Neural progenitor cell (in vitro differentiated cells): Measurements from ENCODE around the gene SPATA13. TPM values are rescaled to one million over a fixed set of nuclear protein-coding genes. Genes with fewer than 3 reads are reported as not detected.

Experiments
- DNase-seq: peaks from one replicate; pipeline ENCODE4 v3.0.0-alpha.2; 2016; ENCODE audit warnings: low spot score
- H2AFZ ChIP-seq: fragments of 200-600 bp; sonication (generic); replicated peaks from 2 replicates; pipeline ENCODE4 v1.6.1; 2016; ENCODE audit warnings: antibody characterized with exemption
- H3F3A ChIP-seq: fragments of 200-600 bp; sonication (generic); 2 replicates; pipeline ENCODE4 v1.6.1; 2016; ENCODE audit warnings: antibody characterized with exemption, low read depth
- H3K27ac ChIP-seq: fragments of 200-600 bp; sonication (generic); 2 replicates; pipeline ENCODE4 v1.5.1; 2016; ENCODE audit warnings: mild to moderate bottlenecking
- H3K27me3 ChIP-seq: fragments of 200-600 bp; sonication (generic); 2 replicates; pipeline ENCODE4 v1.6.1; 2016; ENCODE audit warnings: mild to moderate bottlenecking, moderate library complexity
- H3K36me3 ChIP-seq: fragments of 200-600 bp; sonication (generic); 2 replicates; pipeline ENCODE4 v1.5.1; 2016
- H3K4me1 ChIP-seq: fragments of 200-600 bp; sonication (generic); 2 replicates; pipeline ENCODE4 v1.6.1; 2016; ENCODE audit warnings: mixed run types
- H3K4me2 ChIP-seq: fragments of 200-600 bp; sonication (generic); 2 replicates; pipeline ENCODE4 v1.6.1; 2016
- H3K4me3 ChIP-seq: fragments of 200-600 bp; sonication (generic); 2 replicates; pipeline ENCODE4 v1.5.1; 2016
- H3K79me2 ChIP-seq: fragments of 200-600 bp; sonication (generic); 2 replicates; pipeline ENCODE4 v1.6.1; 2016; ENCODE audit warnings: low read depth
- H3K9ac ChIP-seq: fragments of 200-600 bp; sonication (generic); 2 replicates; pipeline ENCODE4 v1.6.1; 2016
- H3K9me3 ChIP-seq: fragments of 200-600 bp; sonication (generic); 2 replicates; pipeline ENCODE4 v1.5.1; 2016; ENCODE audit warnings: low read depth
- H4K20me1 ChIP-seq: fragments of 200-600 bp; sonication (generic); 2 replicates; pipeline ENCODE4 v1.6.1; 2016; ENCODE audit warnings: low read depth
- H3K27ac Mint-ChIP-seq: 3 replicates; pipeline ENCODE4 v1.8.0; 2021; ENCODE audit warnings: mixed read lengths
- H3K27me3 Mint-ChIP-seq: 2 replicates; pipeline ENCODE4 v1.8.0; 2022; ENCODE audit warnings: low read depth, mild to moderate bottlenecking, inconsistent platforms, moderate library complexity, mixed read lengths; ENCODE audit not compliant: insufficient read depth
- H3K36me3 Mint-ChIP-seq: 3 replicates; pipeline ENCODE4 v1.8.0; 2021; ENCODE audit warnings: mixed read lengths
- H3K4me1 Mint-ChIP-seq: 3 replicates; pipeline ENCODE4 v1.8.0; 2021; ENCODE audit warnings: mixed read lengths
- H3K4me3 Mint-ChIP-seq: 3 replicates; pipeline ENCODE4 v1.8.0; 2021; ENCODE audit warnings: mild to moderate bottlenecking, moderate library complexity, mixed read lengths
- H3K9me3 Mint-ChIP-seq: 3 replicates; pipeline ENCODE4 v1.8.0; 2020; ENCODE audit warnings: mixed read lengths
- CTCF ChIP-seq: fragments of 200-600 bp; sonication (generic); IDR thresholded peaks from 2 replicates; pipeline ENCODE4 v1.5.1; 2017; ENCODE audit warnings: antibody characterized with exemption, mild to moderate bottlenecking
- EZH2 ChIP-seq: fragments of 200-600 bp; sonication (generic); IDR thresholded peaks from 2 replicates; pipeline ENCODE4 v1.6.1; 2017; ENCODE audit warnings: antibody characterized with exemption, mild to moderate bottlenecking, moderate library complexity
- EZH2phosphoT487 ChIP-seq: fragments of 200-600 bp; sonication (generic); IDR thresholded peaks from 2 replicates; pipeline ENCODE4 v1.6.1; 2017; ENCODE audit warnings: antibody characterized with exemption
- total RNA-seq: library from RNA; depleted of rRNA; stranded (reverse); fragments of >200 nt; gene quantifications from 2 replicates; pipeline ENCODE4 v1.2.3, GENCODE V29; 2015; ENCODE audit warnings: low replicate concordance

SPATA13 gene
- total RNA-seq, 1 donor from 2014 or later = 15.9 TPM

- Histone ChIP-seq H3K4me3 (no peak overlapping the region), H3K9ac (no peak overlapping the region), H3K79me2 (no peaks in the 10 kb centered on the region), H3K4me1 (peaks cover 21% of the 10 kb centered on the region), H3F3A (peaks cover 7% of the 10 kb centered on the region), H3K4me2 (no peak overlapping the region), H3K36me3 (no peaks in the 10 kb centered on the region), H4K20me1 (peaks cover 5% of the 10 kb centered on the region), H3K9me3 (no peaks in the 10 kb centered on the region), H3K27ac (no peak overlapping the region), H2AFZ (no peak overlapping the region), H3K27me3 (no peaks in the 10 kb centered on the region)
- no peaks in the 10 kb centered on the region for H3K9me3 Mint-ChIP-seq
- TF ChIP-seq EZH2 = no peak
- no peak for TF ChIP-seq EZH2phosphoT487
- TF ChIP-seq CTCF = no peak
- H3K4me1 Mint-ChIP-seq = peaks cover 23% of the 10 kb centered on the region
- DNase-seq = no peak
- peaks cover 27% of the 10 kb centered on the region for H3K36me3 Mint-ChIP-seq
- peak overlapping the region; percentile 9 for H3K27ac Mint-ChIP-seq
- no peak overlapping the region for H3K4me3 Mint-ChIP-seq
- H3K27me3 Mint-ChIP-seq = peaks cover 3% of the 10 kb centered on the region
Measured at GRCh38 chr13:24249624-24250023, 89.1 kb downstream of the SPATA13 start.

GRCh38 chr13:24250376-24251057 is 90.0 kb downstream of the SPATA13 start:
- Histone ChIP-seq H3F3A (peaks cover 7% of the 10 kb centered on the region), H3K4me3 (no peak overlapping the region), H3K27me3 (no peaks in the 10 kb centered on the region), H4K20me1 (peaks cover 5% of the 10 kb centered on the region), H3K79me2 (no peaks in the 10 kb centered on the region), H3K4me1 (peaks cover 21% of the 10 kb centered on the region), H3K27ac (no peak overlapping the region), H2AFZ (no peak overlapping the region), H3K4me2 (no peak overlapping the region), H3K36me3 (no peaks in the 10 kb centered on the region), H3K9ac (no peak overlapping the region), H3K9me3 (no peaks in the 10 kb centered on the region)
- no peak for TF ChIP-seq CTCF
- no peak for TF ChIP-seq EZH2phosphoT487
- no peak for TF ChIP-seq EZH2
- Mint-ChIP-seq H3K27ac (peak overlapping the region; percentile 77), H3K9me3 (no peaks in the 10 kb centered on the region), H3K4me3 (no peak overlapping the region), H3K27me3 (peaks cover 3% of the 10 kb centered on the region), H3K4me1 (peaks cover 23% of the 10 kb centered on the region), H3K36me3 (peaks cover 33% of the 10 kb centered on the region)
- DNase-seq = peak; percentile 46

GRCh38 chr13:24251525-24251924 is 91.0 kb downstream of the SPATA13 start:
- H3K79me2 ChIP-seq = no peaks in the 10 kb centered on the region
- Mint-ChIP-seq H3K4me3 (no peak overlapping the region), H3K27me3 (peaks cover 3% of the 10 kb centered on the region), H3K4me1 (peaks cover 23% of the 10 kb centered on the region), H3K36me3 (peaks cover 35% of the 10 kb centered on the region), H3K9me3 (no peaks in the 10 kb centered on the region), H3K27ac (peak overlapping the region; percentile 44)
- no peaks in the 10 kb centered on the region for H3K27me3 ChIP-seq
- H3F3A ChIP-seq = peaks cover 7% of the 10 kb centered on the region
- no peak overlapping the region for H2AFZ ChIP-seq
- H3K4me3 ChIP-seq = no peak overlapping the region
- no peak overlapping the region for H3K27ac ChIP-seq
- DNase-seq = no peak
- no peaks in the 10 kb centered on the region for H3K9me3 ChIP-seq
- H3K36me3 ChIP-seq = no peaks in the 10 kb centered on the region
- TF ChIP-seq CTCF = no peak
- TF ChIP-seq EZH2phosphoT487 = no peak
- H3K4me1 ChIP-seq = peaks cover 21% of the 10 kb centered on the region
- no peak overlapping the region for H3K4me2 ChIP-seq
- no peak overlapping the region for H3K9ac ChIP-seq
- peaks cover 5% of the 10 kb centered on the region for H4K20me1 ChIP-seq
